ENCODE measurements around the gene DCUN1D2.

The DCUN1D2 gene

GRCh38 chr13:113414335-113414734 lies 76.2 kb downstream of the DCUN1D2 start:
- H3K4me1 ChIP-seq, result peaks cover 0 to 68% (median 39%) of the 10 kb centered on the region in 4 donors
- no peak overlapping the region for H3K4me3 ChIP-seq
- H3K27me3 ChIP-seq, result no peaks in the 10 kb centered on the region
- intact Hi-C loops (cut with DNase I; ENCODE audit: low total_unique reads), result no loop called here
- no peak for DNase-seq
- peak overlapping the region; percentile 89 to 96 for H3K27ac ChIP-seq
- TF ChIP-seq CTCF (IDR thresholded peaks at IDR 0.05), result no peak
- no peaks in the 10 kb centered on the region for H3K36me3 ChIP-seq
- no peaks in the 10 kb centered on the region for H3K9me3 ChIP-seq

GRCh38 chr13:113413898-113414282 lies 76.6 kb downstream of the DCUN1D2 start:
- Histone ChIP-seq H3K4me1 (peaks cover 0 to 73% (median 41%) of the 10 kb centered on the region in 4 donors), H3K27ac (peak overlapping the region; percentile 89 to 96), H3K9me3 (no peaks in the 10 kb centered on the region), H3K4me3 (peak overlapping the region in 1 of 2 donors; percentile 26), H3K36me3 (no peaks in the 10 kb centered on the region), H3K27me3 (no peaks in the 10 kb centered on the region)
- intact Hi-C loops (cut with DNase I; ENCODE audit: low total_unique reads), result no loop called here
- peak; percentile 71 to 95 for DNase-seq
- no peak for TF ChIP-seq CTCF (IDR thresholded peaks at IDR 0.05)

GRCh38 chr13:113413178-113413897 lies 77.2 kb downstream of the DCUN1D2 start:
- Histone ChIP-seq H3K27ac (peak overlapping the region; percentile 89 to 96), H3K9me3 (no peaks in the 10 kb centered on the region), H3K4me3 (peak overlapping the region; percentile 24 to 26), H3K27me3 (no peaks in the 10 kb centered on the region), H3K36me3 (no peaks in the 10 kb centered on the region), H3K4me1 (peaks cover 0 to 78% (median 44%) of the 10 kb centered on the region in 4 donors)
- intact Hi-C loops (cut with DNase I; ENCODE audit: low total_unique reads), result no loop called here
- TF ChIP-seq CTCF (IDR thresholded peaks at IDR 0.05), result no peak
- peak; percentile 65 to 95 for DNase-seq

- no peak for TF ChIP-seq CTCF (IDR thresholded peaks at IDR 0.05)
- H3K4me3 ChIP-seq, result no peak overlapping the region
- intact Hi-C loops (cut with DNase I; ENCODE audit: low total_unique reads), result no loop called here
- no peaks in the 10 kb centered on the region for H3K27me3 ChIP-seq
- DNase-seq, result no peak
- no peaks in the 10 kb centered on the region for H3K9me3 ChIP-seq
- peak overlapping the region; percentile 89 to 96 for H3K27ac ChIP-seq
- peaks cover 0 to 85% (median 48%) of the 10 kb centered on the region in 4 donors for H3K4me1 ChIP-seq
- peaks cover 3 to 6% (median 4%) of the 10 kb centered on the region in 3 donors for H3K36me3 ChIP-seq
Observed at GRCh38 chr13:113412440-113412839, 78.1 kb downstream of the DCUN1D2 start.

- H3K4me1 ChIP-seq, result peaks cover 0 to 85% (median 49%) of the 10 kb centered on the region in 4 donors
- TF ChIP-seq CTCF (IDR thresholded peaks at IDR 0.05), result no peak
- H3K36me3 ChIP-seq, result peaks cover 10 to 14% (median 12%) of the 10 kb centered on the region in 3 donors
- H3K4me3 ChIP-seq, result peak overlapping the region in 1 of 2 donors; percentile 45
- DNase-seq, result peak; percentile 71 to 93
- H3K27ac ChIP-seq, result peak overlapping the region; percentile 89 to 96
- intact Hi-C loops (cut with DNase I; ENCODE audit: low total_unique reads), result no loop called here
- H3K27me3 ChIP-seq, result no peaks in the 10 kb centered on the region
- H3K9me3 ChIP-seq, result no peaks in the 10 kb centered on the region
Observed at GRCh38 chr13:113411216-113412023, 79.1 kb downstream of the DCUN1D2 start.

Data from tibial artery (tissue), 4 donors.